ENCODE measurements around the gene CLDN24. TPM values are rescaled to one million over a fixed set of nuclear protein-coding genes. Genes with fewer than 3 reads are reported as not detected.

CLDN24 gene
- total RNA-seq, 1 experiment from 2014 or later, result not detected

DNA sequence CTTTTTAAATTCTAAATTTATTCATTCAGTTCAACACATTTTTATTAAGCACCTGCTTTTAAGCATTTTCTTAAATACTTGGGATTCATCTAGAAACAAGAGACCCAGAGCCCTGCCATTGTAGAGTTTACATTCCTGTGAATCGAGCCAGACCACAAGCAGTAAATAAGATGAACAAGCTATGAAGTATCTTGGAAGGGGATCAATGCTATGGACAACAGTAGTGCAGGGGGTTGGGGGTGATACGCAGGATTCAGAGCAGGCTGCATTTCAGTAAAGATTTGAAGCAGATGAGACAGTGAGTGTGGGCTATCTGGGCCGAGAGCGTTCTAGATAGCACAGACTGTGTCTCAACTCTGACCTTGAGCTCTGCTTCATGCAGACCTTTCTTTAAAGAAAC is 37.3 kb downstream of the CLDN24 start:
- no peak for DNase-seq (ENCODE audit: low spot score)

DNA sequence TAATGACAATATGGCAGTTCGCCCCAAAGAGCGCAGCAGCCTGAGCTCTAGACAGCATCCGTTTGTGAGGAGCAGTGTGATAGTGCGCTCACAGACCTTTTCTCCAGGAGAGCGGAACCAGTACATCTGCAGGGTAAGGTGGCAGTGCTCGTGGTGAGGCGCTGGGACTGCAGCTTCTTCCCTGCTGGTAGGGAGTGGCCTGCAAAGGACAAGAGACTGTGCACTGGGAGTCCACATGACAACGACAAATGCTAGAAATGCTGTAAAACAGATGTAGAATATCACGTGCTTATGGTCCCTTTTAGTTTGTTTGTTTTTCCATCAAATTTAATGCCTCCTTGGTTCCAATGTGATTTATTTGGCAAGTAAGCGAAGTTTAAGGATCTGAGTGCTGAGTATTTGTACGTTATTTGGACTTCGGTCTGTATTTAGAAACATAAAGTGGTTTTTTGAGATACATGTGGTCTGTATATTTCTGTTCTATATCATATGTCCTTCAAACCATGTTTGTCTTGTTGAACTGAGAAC is 37.9 kb downstream of the CLDN24 start:
- no peak for DNase-seq (ENCODE audit: low spot score)

DNA sequence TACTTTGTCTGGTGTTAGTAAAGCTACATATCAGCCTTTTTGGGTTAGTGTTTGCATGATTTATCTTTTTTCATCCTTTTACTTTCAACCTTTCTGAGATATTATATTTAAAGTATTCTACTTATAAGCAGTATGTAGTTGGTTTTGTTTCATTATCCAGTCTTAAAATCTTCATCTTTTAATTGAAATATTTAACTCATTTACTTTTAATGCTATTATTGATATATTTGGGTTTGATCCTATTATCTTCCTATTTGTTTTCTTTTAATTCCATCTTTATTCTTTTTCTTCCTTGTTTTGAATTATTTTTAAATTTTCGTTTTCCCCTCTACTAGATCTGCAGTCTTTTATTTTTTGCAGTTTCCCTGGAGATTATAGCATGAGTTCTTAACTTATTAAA is 46.1 kb downstream of the CLDN24 start:
- DNase-seq (ENCODE audit: low spot score), result no peak

DNA sequence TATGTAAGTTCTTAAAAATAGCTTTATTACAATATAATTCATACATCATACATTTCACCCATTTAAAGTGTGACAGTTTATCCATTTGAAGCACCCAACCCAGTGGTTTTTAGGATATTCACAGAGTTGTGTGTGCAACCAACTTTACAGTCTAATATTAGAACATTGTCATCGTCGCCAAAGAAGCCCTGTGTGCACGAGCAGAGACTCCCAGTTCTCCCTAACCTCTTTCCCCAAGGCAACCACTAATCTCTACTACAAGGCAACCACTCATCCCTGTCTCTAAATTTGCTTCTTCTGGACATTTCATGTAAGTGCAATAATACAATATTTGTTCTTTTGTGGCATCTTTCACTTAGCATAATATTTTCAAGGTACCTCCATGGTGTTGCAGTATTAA is 49.8 kb downstream of the CLDN24 start:
- no peak for DNase-seq (ENCODE audit: low spot score)

Other genes with a start within 250 kb of the CLDN24 start
- 22.4 and 27.7 TPM in 2 replicates for gene WWC2, start 223.2 kb downstream of the CLDN24 start, total RNA-seq (2014; rRNA removed; shearing (Covaris generic))
- gene CLDN22, start 2.1 kb downstream of the CLDN24 start, total RNA-seq (2014; rRNA removed; shearing (Covaris generic)), result not detected in 2 replicates
- gene CDKN2AIP, start 122.2 kb upstream of the CLDN24 start, total RNA-seq (2014; rRNA removed; shearing (Covaris generic)), result 23.3 and 25.5 TPM in 2 replicates
- 16.0 and 16.8 TPM in 2 replicates for gene ING2, start 182.6 kb upstream of the CLDN24 start, total RNA-seq (2014; rRNA removed; shearing (Covaris generic))

Measured in A172 (cell line).